Stimulated activated CD8-positive, alpha-beta memory T cell treated with anti-CD3 and anti-CD28 coated beads, Interleukin-7, amount 100 ng/mL, for 24 hours (primary cell): ENCODE results near the gene EID2.

Experiments
- DNase-seq: peaks from one replicate; pipeline ENCODE4 v3.0.0-alpha.2; 2020; ENCODE audit warnings: low read depth

The EID2 gene

DNA sequence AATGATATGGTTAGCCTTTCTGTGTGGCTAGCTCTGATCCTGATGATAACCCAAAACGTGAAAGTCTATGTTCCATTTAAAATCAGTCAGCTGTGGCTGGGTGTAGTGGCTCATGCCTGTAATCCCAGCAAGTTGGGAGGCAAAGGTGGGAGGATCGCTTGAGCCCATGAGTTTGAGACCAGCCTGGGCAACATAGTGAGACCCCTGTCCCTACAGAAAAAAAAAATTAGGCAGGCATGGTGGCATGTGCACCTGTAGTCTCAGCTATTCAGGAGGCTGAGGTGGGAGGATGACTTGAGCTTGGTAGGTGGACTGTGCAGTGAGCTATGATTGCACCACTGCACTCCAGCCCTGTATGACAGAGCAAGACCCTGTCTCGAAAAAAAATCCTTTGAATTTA is 6.2 kb downstream of the EID2 start:
- DNase-seq, result no peak

DNA sequence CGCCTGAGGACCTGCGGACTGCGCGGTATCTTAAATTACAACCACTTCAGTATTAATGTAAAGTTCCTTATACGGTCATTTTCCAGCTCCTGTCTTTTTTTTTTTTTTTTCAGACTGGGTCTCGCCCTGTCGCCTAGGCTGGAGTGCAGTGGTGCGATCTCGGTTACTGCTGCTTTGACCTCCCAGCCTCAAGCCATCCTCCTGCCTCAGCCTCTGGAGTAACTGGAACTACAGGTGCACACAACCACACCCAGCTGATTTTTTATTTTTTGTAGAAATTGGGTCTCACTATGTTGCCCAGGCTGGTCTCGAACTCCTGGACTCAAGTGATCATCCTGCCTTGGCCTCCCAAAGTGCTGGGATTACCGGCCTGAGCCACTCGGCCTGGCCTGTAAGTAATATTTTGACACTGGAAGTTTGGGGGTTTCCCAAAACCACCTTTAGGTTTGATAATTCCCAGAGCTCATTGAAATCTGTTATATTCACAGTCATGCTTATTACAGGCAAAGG is 6.9 kb downstream of the EID2 start:
- DNase-seq, result no peak

DNA sequence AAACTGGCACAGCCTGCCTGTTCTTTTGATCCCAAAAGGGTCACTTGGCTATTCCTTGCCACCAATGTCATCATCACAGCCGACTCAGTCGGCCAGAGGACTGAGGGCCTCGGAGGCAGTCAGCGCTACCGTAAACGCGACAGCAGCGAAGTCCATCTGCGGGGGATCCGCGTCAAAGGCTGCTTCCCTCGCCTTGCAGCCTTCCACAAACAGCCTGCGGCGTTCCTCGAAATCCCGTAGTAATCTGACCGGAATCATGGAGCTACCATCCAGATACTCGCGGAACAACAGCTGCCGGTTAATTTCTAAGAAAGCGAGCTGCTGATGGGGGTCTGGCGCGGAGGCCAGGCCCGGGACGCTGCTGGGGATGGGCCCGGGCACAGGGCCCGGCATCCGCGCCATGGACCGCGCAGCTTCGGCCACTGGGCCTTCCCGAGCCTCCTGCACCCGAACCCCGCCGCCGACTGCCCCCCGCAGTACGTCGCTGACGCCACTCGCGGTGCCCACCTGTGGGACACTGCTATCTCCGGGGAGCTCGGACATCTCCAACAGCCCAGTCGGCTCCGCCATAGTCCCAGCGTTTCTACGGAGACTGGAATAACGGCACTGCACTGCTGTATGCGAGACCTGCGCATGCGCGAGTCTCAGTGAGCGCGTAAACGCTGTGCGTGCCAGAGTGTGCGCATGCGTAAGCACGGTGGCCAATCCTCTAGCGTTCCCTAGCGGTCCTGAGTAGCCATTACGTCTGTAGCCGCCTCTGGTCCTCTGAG is 7.5 kb downstream of the EID2 start, which contains the start of gene EID2B:
EID2B (minus strand) TSS at position 620 of the 770 bp plus-strand sequence; CDS start at position 570, 50 bp downstream.
- DNase-seq, result peak; percentile 82

DNA sequence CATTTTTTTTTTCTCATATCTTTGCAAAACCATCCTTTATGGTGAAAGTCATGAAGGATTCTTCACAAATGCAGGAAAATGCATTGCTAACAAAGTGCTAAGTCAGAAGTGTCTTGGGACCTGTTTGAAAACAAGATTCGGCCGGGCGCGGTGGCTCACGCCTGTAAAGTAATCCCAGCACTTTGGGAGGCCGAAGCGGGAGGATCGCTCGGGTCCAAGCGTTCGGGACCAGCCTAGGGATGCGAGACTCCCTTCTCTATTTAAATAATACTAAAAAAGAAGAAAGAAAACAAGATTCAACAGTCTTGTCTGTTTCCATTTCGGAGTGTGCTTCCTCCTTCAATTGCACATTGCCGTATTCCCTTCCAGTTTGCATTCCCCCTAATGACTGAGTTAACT is 8.1 kb downstream of the EID2 start:
- no peak for DNase-seq

DNA sequence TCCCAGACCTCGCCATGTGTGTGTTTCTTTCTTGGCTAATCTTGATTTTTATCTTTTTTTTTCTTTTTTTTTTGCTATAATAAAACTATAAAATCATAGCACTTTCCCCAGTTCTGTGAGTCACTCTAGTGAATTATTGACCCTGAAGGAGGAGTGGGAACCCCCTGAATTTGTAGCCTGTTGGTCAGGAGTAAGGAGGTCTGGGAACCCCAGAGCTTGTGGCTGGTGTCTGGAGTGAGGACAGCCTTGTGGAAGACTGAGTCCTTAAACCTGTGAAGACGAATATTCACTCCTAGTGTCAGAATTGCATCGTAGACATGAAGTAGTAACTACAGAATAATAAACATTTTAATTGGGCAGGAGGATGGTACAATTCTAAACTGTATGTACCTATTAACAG is 14.8 kb downstream of the EID2 start:
- no peak for DNase-seq

DNA sequence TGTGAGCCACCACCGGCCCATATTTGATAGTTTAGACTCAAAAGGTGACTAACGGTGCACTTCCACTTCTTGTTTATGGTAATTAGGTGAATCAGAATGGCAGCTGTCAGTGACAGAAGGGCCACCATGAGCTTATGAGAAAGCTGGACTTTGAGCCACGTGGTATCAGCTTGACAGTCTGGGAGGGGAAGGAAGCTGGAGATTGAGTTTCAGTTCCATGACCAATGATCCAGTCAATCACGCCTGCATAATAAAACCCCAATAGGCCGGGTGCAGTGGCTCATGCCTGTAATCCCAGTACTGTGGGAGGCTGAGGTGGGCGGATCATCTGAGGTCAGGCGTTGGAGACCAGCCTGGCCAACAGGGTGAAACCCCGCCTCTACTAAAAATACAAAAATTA is 15.5 kb downstream of the EID2 start:
- DNase-seq, result no peak

DNA sequence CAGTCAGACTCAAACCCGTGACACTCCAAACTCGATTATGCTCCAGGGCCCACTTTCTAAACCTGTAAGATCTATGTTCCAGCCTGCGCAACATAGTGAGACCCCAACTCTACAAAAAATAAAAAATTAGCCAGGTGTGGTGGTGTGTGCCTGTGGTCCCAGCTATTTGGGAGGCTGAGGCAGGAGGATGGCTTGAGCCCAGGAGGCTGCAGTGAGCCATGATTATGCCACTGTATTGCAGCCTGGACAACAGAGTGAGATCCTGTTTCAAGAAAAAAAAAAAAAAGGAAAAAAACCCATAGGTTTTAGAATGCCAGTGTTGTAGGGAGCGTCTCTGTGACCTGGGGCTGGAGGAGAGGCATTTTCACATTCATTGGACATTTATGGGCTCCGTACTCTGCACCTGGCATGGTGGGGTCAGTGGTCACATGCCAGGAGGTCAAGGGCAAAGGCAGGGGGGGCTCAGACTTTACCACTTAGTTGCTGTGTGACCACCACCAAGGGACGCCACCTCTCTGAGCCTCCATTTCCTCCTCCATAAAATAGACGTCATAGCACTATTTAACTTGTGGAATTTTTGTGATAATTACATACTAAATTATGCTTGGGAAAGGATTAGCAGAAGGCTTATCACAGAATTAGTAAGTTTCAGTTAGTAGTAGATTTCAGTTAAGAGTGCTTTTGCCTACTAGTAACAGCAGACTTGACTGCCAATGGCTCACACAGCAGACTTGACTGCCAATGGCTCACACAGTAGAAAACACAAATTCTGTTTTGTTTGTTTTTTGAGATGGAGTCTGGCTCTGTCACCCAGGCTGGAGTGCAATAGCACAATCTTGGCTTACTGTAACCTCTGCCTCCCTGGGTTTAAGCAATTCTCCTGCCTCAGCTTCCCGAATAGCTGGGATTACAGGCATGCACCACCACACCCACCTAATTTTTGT is 19.1 kb downstream of the EID2 start:
- no peak for DNase-seq

DNA sequence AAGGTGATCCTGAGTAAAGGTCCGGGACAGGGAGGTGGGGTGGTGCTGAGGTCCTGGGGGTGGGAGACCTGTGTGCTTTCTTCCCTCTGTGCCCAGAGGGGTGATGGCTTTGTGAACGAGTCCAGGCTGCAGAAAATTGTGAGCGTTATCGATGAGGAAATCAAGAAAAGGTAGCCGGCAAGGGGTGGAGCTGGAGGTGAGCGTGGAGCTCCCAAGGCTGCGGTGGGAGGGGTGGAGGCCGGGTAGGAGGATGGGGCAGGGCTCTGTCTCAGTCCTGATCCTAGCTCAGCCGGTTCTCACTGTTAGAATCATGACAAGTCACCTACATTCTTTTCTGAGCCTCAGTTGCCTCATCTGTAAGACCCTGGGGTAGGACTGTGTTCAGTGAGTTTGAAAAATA is 21.0 kb downstream of the EID2 start:
- no peak for DNase-seq

DNA sequence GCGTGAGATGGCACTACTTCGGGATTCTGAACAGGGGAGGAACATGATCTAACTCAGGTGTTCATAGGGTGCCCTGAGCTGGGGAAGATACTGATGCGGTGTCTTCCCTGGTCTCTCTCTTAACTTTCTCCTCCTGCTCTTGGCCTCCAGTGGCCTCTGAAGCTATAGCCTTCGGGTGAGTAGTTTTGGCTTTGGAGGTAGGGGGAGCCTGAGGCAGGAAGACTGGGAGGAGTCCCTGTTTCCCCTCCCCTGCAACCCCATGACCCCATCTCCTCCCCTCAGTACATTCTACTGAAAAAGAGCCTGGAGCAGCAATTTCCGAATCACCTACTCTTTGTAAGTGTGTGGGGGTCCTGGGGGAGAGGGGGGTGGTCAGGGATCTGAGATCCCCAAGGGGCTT is 21.5 kb downstream of the EID2 start:
- DNase-seq, result no peak

DNA sequence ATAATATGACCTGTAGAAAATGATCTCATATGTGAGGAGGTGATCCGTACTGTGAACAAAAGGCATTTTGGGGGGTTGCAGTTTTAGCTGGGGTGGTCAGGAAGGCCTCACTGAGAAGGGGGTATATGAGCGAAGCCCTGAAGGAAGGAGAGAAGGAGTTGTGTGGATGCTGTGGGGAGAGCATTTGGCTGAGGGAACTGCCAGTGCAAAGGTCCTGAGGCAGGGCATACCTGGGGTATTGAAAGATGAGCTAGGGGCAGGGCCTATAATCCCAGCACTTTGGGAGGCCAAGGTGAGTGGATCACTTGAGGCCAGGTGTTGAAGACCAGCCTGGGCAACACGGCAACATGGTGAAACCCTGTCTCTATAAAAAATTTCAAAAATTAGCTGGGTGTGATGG is 22.5 kb downstream of the EID2 start:
- DNase-seq, result no peak

DNA sequence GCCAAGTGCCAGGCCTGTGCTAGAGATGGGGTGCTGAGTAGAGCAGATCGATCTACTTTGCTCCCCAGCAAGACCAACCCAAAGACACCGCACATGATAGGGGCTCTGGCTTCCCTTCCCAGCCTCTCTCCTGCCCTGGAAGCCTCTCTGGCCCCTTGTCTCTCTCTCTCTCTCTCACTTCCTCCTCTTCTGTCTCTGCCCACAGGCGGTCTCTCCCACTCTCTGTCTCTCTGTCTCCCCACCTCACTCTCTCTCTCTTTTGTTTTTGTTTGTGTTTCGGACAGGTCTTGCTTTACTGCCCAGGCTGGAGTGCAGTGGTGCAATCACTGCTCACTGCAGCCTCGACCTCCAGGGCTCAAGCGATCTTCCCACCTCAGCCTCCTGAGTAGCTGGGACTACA is 23.7 kb downstream of the EID2 start:
- no peak for DNase-seq

DNA sequence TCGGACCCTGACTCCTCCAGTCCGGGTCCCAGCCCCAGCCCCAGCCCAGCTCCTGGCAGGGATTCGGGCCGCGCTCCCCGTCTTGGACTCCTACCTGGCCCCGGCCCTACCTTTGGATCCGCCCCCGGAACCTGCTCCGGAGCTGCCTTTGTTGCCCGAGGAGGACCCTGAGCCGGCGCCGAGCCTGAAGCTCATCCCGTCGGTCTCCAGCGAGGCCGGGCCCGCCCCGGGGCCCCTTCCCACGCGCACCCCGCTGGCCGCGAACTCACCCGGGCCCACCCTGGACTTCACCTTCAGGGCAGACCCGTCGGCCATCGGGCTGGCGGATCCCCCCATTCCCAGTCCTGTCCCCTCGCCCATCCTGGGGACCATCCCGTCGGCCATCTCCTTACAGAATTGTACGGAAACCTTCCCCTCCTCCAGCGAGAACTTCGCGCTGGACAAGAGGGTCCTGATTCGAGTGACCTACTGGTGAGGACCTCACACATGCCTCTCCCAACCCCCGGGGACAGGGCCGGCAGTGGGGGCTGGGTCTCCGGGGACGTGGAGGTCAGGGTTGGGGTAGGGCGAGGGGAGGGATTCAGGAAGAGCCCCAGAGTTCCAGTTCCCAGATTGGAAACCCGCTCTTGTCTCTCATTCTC is 24.3 kb downstream of the EID2 start:
- no peak for DNase-seq

DNA sequence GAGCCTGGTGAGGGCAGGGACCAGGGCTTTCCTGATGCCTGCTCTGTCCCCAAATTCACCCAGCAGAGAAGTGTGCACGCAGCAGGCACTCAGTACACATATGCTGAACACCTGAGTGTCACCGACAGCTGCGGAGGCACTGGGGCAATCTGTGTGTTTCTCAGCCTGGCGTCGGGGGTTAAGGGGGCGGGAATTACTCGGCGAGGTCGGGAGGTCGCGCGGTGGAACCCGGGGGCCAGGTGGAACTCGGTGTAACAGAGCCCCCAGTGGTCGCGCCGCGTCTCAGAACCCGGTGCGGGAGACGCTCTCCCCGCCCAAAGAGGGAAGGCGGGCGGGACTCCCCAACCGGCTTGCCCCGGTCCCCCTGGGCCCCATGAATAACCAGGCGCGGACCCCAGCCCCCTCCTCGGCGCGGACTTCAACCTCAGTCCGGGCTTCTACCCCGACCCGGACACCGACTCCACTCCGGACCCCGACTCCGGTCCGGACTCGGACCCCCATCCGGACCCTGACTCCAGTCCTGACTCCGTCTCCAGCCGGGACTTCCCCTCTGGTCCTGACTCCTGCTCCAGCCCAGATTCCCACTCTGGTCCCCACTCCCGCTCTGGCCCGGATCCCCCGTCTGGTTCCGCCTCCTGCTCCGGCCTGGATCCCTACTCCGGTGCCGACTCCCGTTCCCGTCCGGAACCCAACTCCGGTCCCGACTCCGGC is 25.0 kb downstream of the EID2 start, which contains the start of gene SELENOV:
SELENOV (plus strand) TSS at position 300 of the 711 bp plus-strand sequence; CDS start at position 374, 74 bp downstream.
- DNase-seq, result no peak

DNA sequence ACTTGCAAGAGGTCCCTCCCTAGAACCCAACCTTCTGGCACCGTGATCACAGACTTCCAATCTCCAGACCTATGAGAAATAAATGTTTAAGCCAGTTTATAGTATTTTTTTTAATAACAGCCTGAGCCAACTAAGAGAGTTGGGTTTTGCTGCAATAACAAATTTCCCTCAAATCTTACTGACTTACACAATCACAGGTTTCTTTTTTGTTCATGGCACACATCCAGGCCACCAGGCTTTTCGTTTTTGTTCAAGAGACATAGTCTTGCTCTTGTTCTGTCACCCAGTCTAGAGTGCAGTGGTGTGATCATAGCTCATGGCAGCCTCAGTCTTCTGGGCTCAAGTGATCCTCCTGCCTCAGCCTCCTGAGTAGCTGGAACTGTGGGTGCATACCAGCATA is 27.0 kb downstream of the EID2 start:
- no peak for DNase-seq

DNA sequence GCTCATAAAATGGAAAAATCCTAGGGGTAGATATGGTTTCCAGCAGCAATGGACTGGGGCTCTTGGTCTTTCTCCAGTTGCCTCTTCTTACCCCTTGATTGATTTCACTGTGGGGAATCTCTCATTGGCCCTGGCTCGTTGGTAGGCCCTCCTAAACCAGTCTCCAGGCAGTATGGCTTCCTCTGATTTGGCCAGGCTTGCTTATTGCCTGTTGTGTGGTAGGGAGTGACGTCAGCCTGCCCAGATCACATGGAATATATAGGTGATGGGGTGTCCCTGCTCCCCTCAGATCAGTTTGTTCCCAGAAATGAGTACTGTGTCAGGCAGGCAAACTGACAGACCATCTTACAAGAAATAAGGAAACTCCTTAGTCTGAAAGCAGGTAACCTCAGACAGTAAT is 30.7 kb downstream of the EID2 start:
- no peak for DNase-seq

DNA sequence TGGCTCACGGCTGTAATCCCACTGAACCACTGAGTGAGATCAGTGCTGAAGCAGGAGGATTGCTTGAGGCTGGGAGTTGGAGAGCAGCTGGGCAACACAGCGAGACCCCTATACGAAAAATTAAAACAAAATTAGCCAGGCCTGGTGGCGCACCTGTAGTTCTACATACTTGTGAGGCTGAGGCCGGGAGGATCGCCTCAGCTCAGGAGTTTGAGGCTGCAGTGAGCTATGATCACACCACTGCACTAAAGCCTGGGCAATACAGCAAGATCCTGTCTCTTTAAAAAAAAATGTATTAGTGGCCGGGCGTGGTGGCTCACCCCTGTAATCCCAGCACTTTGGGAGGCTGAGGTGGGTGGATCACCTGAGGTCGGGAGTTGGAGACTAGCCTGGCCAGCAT is 31.3 kb downstream of the EID2 start:
- no peak for DNase-seq

DNA sequence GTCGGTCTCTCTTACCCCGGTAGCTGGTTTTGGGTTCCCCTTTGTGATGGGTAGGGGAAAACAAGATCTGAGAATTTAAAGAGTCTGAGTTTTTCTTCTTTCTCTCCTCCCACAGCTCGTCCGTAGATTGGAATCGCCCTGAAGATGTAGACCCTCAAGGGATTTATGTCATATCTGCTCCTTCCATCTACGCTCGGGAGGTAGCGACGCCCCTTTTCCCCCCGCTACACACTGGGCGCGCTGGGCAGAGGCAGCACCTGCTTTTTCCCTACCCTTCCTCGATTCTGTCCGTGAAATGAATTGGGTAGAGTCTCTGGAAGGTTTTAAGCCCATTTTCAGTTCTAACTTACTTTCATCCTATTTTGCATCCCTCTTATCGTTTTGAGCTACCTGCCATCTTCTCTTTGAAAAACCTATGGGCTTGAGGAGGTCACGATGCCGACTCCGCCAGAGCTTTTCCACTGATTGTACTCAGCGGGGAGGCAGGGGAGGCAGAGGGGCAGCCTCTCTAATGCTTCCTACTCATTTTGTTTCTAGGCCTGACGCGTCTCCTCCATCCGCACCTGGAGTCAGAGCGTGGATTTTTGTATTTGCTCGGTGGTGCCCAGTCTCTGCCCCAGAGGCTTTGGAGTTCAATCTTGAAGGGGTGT is 32.1 kb downstream of the EID2 start:
- DNase-seq, result no peak

DNA sequence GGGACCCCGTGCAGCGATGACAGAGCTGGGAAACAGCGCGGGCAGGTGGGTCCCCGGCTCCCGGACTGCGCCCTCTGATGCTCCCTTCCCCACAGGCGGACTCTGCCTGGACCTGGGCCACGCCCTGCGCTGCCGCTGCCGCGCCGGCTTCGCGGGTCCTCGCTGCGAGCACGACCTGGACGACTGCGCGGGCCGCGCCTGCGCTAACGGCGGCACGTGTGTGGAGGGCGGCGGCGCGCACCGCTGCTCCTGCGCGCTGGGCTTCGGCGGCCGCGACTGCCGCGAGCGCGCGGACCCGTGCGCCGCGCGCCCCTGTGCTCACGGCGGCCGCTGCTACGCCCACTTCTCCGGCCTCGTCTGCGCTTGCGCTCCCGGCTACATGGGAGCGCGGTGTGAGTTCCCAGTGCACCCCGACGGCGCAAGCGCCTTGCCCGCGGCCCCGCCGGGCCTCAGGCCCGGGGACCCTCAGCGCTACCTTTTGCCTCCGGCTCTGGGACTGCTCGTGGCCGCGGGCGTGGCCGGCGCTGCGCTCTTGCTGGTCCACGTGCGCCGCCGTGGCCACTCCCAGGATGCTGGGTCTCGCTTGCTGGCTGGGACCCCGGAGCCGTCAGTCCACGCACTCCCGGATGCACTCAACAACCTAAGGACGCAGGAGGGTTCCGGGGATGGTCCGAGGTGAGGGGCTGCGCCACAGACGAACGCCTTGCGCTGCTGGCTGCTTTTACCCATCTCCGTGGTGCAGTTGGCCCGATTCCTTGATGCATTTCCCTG is 32.8 kb downstream of the EID2 start:
- peak; percentile 30 for DNase-seq

DNA sequence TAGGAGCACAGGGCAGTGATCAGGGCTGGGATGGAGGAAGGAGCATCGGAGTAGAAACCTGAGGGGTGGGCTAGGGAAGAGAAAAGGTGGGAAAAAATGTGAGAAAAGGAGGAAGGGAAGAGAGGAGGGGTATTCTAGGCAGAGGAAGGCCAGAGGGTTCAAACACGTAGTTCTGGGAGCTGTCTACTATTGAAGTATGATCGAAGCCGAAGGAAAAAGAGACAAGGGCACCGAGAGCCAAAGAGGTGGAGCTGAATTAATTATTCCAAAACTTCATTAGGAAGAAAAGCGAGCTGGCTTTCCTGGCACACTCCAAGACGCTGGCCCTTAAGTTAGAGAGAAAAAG is 33.4 kb downstream of the EID2 start:
- no peak for DNase-seq

DNA sequence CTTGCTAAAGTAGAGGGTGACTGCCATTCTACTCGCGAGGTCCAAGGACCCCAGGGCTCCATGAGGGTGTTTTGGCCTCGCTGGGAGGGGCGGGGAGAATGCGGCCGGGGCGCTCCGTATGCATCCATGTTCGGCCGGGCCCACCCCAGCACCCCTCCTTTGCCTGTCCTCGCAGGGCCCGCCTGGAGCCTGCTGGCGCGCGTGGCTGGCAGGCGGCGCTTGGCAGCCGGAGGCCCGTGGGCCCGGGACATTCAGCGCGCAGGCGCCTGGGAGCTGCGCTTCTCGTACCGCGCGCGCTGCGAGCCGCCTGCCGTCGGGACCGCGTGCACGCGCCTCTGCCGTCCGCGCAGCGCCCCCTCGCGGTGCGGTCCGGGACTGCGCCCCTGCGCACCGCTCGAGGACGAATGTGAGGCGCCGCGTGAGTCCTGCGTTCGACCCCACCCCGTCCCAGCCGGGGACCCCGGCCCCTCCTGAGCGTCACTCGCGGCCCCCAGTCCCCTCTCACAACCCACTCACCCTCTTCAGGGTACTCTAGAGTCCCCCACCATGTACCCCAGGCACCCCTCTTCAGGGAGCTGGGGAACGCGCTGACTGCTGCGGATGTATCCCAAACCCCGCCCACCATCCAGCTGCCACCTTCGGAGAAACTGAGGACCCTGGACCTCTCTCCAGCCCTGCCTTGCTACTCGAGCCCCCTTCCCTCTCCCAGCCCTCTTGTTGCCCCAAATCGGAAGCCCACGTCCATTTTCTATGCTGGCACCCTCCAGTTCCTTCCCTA is 37.1 kb downstream of the EID2 start:
- DNase-seq, result peak; percentile 47
